WTC11 (cell line): ENCODE results near the gene MVP. TPM values are rescaled to one million over a fixed set of nuclear protein-coding genes. Genes with fewer than 3 reads are reported as not detected.

Experiments
- ATAC-seq: fragments of 200-7000 bp; cut with Tn5 transposase; 2 replicates; pipeline ENCODE4 v1.10.0; 2021; ENCODE audit warnings: mild to moderate bottlenecking, moderate library complexity
- CTCF ChIA-PET: fragments of 300-600 bp; sonication (Branson Sonifier 250); formaldehyde crosslinking; loops from one replicate; lab custom pipeline; 2021; ENCODE audit warnings: antibody characterized with exemption; lab: Charles Lee
- POLR2A ChIA-PET: fragments of 350-600 bp; sonication (Branson Sonifier 250); formaldehyde crosslinking; loops from one replicate; lab custom pipeline; 2021; ENCODE audit warnings: antibody characterized with exemption; lab: Charles Lee
- DNase-seq: peaks from one replicate; pipeline ENCODE4 v3.0.0; 2021; ENCODE audit warnings: low spot score
- H3K27ac Mint-ChIP-seq: 2 replicates; pipeline ENCODE4 v1.8.0; 2021; ENCODE audit warnings: mixed read lengths
- H3K27me3 Mint-ChIP-seq: 2 replicates; pipeline ENCODE4 v1.8.0; 2021; ENCODE audit warnings: low read depth, mild to moderate bottlenecking, moderate library complexity, mixed read lengths
- H3K36me3 Mint-ChIP-seq: 2 replicates; pipeline ENCODE4 v1.8.0; 2021; ENCODE audit warnings: mixed read lengths
- H3K4me1 Mint-ChIP-seq: 2 replicates; pipeline ENCODE4 v1.8.0; 2022; ENCODE audit warnings: mixed read lengths
- H3K4me3 Mint-ChIP-seq: 2 replicates; pipeline ENCODE4 v1.8.0; 2021; ENCODE audit warnings: mild to moderate bottlenecking, moderate library complexity, mixed read lengths
- H3K9me3 Mint-ChIP-seq: 2 replicates; pipeline ENCODE4 v1.8.0; 2021; ENCODE audit warnings: mixed read lengths
- AR ChIP-seq: fragments of 250-450 bp; sonication (Bioruptor Pico); IDR thresholded peaks from 2 replicates; pipeline ENCODE4 v1.9.0; 2021; ENCODE audit warnings: mild to moderate bottlenecking
- ATF1 ChIP-seq: sonication (generic); formaldehyde crosslinking; IDR thresholded peaks from 2 replicates; pipeline ENCODE4 v1.8.1; 2023; ENCODE audit warnings: mild to moderate bottlenecking, moderate library complexity, missing genetic modification reagents
- CDX4 ChIP-seq: fragments of 250-450 bp; sonication (Bioruptor Pico); IDR thresholded peaks from 2 replicates; pipeline ENCODE4 v1.9.0; 2021; ENCODE audit warnings: moderate library complexity, mild to moderate bottlenecking, inconsistent platforms, borderline replicate concordance
- CREM ChIP-seq: sonication (generic); formaldehyde crosslinking; IDR thresholded peaks from 2 replicates; pipeline ENCODE4 v1.8.1; 2022; ENCODE audit warnings: mild to moderate bottlenecking, missing genetic modification reagents, moderate library complexity
- FOXP4 ChIP-seq: sonication (generic); formaldehyde crosslinking; IDR thresholded peaks from 2 replicates; pipeline ENCODE4 v1.8.0; 2022; ENCODE audit warnings: mild to moderate bottlenecking, missing genetic modification reagents
- NR1H2 ChIP-seq: sonication (generic); formaldehyde crosslinking; IDR thresholded peaks from 2 replicates; pipeline ENCODE4 v1.9.0; 2021; ENCODE audit warnings: mild to moderate bottlenecking, moderate library complexity, missing genetic modification reagents
- NR3C1 ChIP-seq: sonication (generic); formaldehyde crosslinking; conservative IDR thresholded peaks from 2 replicates; pipeline ENCODE4 v1.8.1; 2023; ENCODE audit warnings: low read depth, mild to moderate bottlenecking, missing genetic modification reagents
- RORB ChIP-seq: fragments of 250-450 bp; sonication (Bioruptor Pico); IDR thresholded peaks from 2 replicates; pipeline ENCODE4 v1.9.0; 2021; ENCODE audit warnings: mild to moderate bottlenecking
- SMAD3 ChIP-seq: sonication (generic); formaldehyde crosslinking; IDR thresholded peaks from 2 replicates; pipeline ENCODE4 v1.8.0; 2022; ENCODE audit warnings: missing genetic modification reagents, mild to moderate bottlenecking, borderline replicate concordance
- TEAD1 ChIP-seq: sonication (generic); formaldehyde crosslinking; IDR thresholded peaks from 2 replicates; pipeline ENCODE4 v1.8.0; 2022; ENCODE audit warnings: mild to moderate bottlenecking, missing genetic modification reagents
- ZNF121 ChIP-seq: sonication (generic); formaldehyde crosslinking; IDR thresholded peaks from 2 replicates; pipeline ENCODE4 v1.8.0; 2023; ENCODE audit warnings: missing genetic modification reagents
- ZNF232 ChIP-seq: sonication (generic); formaldehyde crosslinking; IDR thresholded peaks from 2 replicates; pipeline ENCODE4 v1.8.0; 2022; ENCODE audit warnings: mild to moderate bottlenecking, missing genetic modification reagents
- ZNF416 ChIP-seq: fragments of 250-450 bp; sonication (Bioruptor Pico); IDR thresholded peaks from 2 replicates; pipeline ENCODE4 v1.9.0; 2021; ENCODE audit warnings: mild to moderate bottlenecking, inconsistent platforms
- ZNF423 ChIP-seq: fragments of 250-450 bp; sonication (Bioruptor Pico); IDR thresholded peaks from 2 replicates; pipeline ENCODE4 v2.1.2; 2022; ENCODE audit warnings: mild to moderate bottlenecking, moderate library complexity
- ZNF671 ChIP-seq: fragments of 250-450 bp; sonication (Bioruptor Pico); IDR thresholded peaks from 2 replicates; pipeline ENCODE4 v1.8.0; 2021; ENCODE audit warnings: mild to moderate bottlenecking
- total RNA-seq: library from RNA; stranded (reverse); gene quantifications from 3 replicates; pipeline ENCODE4 v1.2.3, GENCODE V29; 2021
- TF ChIP-seq, protein P1 (sequence below): sonication (generic); formaldehyde crosslinking; IDR thresholded peaks from 2 replicates; pipeline ENCODE4 v1.8.1; 2023; ENCODE audit warnings: mild to moderate bottlenecking, missing genetic modification reagents, borderline replicate concordance
- TF ChIP-seq, protein P2 (sequence below): sonication (generic); formaldehyde crosslinking; IDR thresholded peaks from 2 replicates; pipeline ENCODE4 v1.8.0; 2022; ENCODE audit warnings: mild to moderate bottlenecking, missing genetic modification reagents
- TF ChIP-seq, protein P3 (sequence below): sonication (generic); formaldehyde crosslinking; conservative IDR thresholded peaks from 2 replicates; pipeline ENCODE4 v1.8.1; 2022; ENCODE audit warnings: mild to moderate bottlenecking, missing genetic modification reagents
- TF ChIP-seq, protein P4 (sequence below): sonication (generic); formaldehyde crosslinking; IDR thresholded peaks from 2 replicates; pipeline ENCODE4 v1.8.0; 2022; ENCODE audit warnings: missing genetic modification reagents

MVP gene
- total RNA-seq, 1 experiment from 2014 or later: 10.8 TPM

GRCh38 chr16:29841631-29842030 lies 21.4 kb downstream of the MVP start:
- CTCF ChIA-PET: interaction anchor here (0.8 kb wide), 1 partner anchor 26 kb away, joined by 3 read pairs; the partner anchor contains the start of gene PAGR1
- Mint-ChIP-seq H3K27me3 (no peaks in the 10 kb centered on the region; the same call in 1 of the 2 replicates), H3K9me3 (no peaks in the 10 kb centered on the region), H3K27ac (no peak overlapping the region), H3K4me1 (no peaks in the 10 kb centered on the region)
- DNase-seq: no peak
- no peak for ATAC-seq
- TF ChIP-seq TEAD1 (CRISPR knock-in tag) (no peak), ZNF121 (CRISPR knock-in tag) (no peak), ZNF671 (CRISPR knock-in tag) (no peak), CDX4 (CRISPR knock-in tag) (no peak), ZNF423 (CRISPR knock-in tag) (no peak), FOXP4 (CRISPR knock-in tag) (no peak), SMAD3 (CRISPR knock-in tag) (no peak), ZNF232 (CRISPR knock-in tag) (no peak), NR1H2 (CRISPR knock-in tag) (no peak), ZNF416 (CRISPR knock-in tag) (no peak), ATF1 (CRISPR knock-in tag) (no peak), CREM (CRISPR knock-in tag) (no peak)
- TF ChIP-seq, protein P1, sequence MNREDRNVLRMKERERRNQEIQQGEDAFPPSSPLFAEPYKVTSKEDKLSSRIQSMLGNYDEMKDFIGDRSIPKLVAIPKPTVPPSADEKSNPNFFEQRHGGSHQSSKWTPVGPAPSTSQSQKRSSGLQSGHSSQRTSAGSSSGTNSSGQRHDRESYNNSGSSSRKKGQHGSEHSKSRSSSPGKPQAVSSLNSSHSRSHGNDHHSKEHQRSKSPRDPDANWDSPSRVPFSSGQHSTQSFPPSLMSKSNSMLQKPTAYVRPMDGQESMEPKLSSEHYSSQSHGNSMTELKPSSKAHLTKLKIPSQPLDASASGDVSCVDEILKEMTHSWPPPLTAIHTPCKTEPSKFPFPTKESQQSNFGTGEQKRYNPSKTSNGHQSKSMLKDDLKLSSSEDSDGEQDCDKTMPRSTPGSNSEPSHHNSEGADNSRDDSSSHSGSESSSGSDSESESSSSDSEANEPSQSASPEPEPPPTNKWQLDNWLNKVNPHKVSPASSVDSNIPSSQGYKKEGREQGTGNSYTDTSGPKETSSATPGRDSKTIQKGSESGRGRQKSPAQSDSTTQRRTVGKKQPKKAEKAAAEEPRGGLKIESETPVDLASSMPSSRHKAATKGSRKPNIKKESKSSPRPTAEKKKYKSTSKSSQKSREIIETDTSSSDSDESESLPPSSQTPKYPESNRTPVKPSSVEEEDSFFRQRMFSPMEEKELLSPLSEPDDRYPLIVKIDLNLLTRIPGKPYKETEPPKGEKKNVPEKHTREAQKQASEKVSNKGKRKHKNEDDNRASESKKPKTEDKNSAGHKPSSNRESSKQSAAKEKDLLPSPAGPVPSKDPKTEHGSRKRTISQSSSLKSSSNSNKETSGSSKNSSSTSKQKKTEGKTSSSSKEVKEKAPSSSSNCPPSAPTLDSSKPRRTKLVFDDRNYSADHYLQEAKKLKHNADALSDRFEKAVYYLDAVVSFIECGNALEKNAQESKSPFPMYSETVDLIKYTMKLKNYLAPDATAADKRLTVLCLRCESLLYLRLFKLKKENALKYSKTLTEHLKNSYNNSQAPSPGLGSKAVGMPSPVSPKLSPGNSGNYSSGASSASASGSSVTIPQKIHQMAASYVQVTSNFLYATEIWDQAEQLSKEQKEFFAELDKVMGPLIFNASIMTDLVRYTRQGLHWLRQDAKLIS (CRISPR knock-in tag): no peak
- TF ChIP-seq, all 79 proteins: peak for 0
- Mint-ChIP-seq H3K36me3 (no peaks in the 10 kb centered on the region), H3K4me3 (no peak overlapping the region)
- POLR2A ChIA-PET: no interaction called here

GRCh38 chr16:29842732-29843346 lies 22.6 kb downstream of the MVP start:
- DNase-seq (no peak), ATAC-seq (0 out of 2 replicates have a peak, but pooled peaks have one; percentile 33)
- Mint-ChIP-seq H3K36me3 (no peaks in the 10 kb centered on the region; the same call in 1 of the 2 replicates), H3K27me3 (no peaks in the 10 kb centered on the region; the same call in 1 of the 2 replicates), H3K4me1 (no peaks in the 10 kb centered on the region), H3K27ac (no peak overlapping the region), H3K4me3 (no peak overlapping the region), H3K9me3 (no peaks in the 10 kb centered on the region)
- ChIA-PET POLR2A (no interaction called here), CTCF (interaction anchor here (1.0 to 3.4 kb wide), 11 partner anchors 8 to 213 kb away, joined by 3 to 20 read pairs (median 6); partner anchors contain the start of genes KIF22, MVP, PAGR1 and TLCD3B)
- TF ChIP-seq, protein P2, sequence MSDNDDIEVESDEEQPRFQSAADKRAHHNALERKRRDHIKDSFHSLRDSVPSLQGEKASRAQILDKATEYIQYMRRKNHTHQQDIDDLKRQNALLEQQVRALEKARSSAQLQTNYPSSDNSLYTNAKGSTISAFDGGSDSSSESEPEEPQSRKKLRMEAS (CRISPR knock-in tag): no peak
- TF ChIP-seq NR3C1 (CRISPR knock-in tag) (no peak), TEAD1 (CRISPR knock-in tag) (no peak), CREM (CRISPR knock-in tag) (no peak), AR (CRISPR knock-in tag) (no peak), RORB (CRISPR knock-in tag) (no peak)
- TF ChIP-seq, protein P3, sequence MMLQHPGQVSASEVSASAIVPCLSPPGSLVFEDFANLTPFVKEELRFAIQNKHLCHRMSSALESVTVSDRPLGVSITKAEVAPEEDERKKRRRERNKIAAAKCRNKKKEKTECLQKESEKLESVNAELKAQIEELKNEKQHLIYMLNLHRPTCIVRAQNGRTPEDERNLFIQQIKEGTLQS (CRISPR knock-in tag): no peak
- TF ChIP-seq, protein P4, sequence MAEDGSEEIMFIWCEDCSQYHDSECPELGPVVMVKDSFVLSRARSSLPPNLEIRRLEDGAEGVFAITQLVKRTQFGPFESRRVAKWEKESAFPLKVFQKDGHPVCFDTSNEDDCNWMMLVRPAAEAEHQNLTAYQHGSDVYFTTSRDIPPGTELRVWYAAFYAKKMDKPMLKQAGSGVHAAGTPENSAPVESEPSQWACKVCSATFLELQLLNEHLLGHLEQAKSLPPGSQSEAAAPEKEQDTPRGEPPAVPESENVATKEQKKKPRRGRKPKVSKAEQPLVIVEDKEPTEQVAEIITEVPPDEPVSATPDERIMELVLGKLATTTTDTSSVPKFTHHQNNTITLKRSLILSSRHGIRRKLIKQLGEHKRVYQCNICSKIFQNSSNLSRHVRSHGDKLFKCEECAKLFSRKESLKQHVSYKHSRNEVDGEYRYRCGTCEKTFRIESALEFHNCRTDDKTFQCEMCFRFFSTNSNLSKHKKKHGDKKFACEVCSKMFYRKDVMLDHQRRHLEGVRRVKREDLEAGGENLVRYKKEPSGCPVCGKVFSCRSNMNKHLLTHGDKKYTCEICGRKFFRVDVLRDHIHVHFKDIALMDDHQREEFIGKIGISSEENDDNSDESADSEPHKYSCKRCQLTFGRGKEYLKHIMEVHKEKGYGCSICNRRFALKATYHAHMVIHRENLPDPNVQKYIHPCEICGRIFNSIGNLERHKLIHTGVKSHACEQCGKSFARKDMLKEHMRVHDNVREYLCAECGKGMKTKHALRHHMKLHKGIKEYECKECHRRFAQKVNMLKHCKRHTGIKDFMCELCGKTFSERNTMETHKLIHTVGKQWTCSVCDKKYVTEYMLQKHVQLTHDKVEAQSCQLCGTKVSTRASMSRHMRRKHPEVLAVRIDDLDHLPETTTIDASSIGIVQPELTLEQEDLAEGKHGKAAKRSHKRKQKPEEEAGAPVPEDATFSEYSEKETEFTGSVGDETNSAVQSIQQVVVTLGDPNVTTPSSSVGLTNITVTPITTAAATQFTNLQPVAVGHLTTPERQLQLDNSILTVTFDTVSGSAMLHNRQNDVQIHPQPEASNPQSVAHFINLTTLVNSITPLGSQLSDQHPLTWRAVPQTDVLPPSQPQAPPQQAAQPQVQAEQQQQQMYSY (CRISPR knock-in tag): no peak
